GM19452 (cell line): ENCODE results near the gene RLN3.
"Not testable (repeated sequence)": the region's sequence is repeated elsewhere in the genome, so short reads cannot be mapped to it uniquely, and the experiment has no call there.

Source experiments
- ATAC-seq: cut with Tn5 transposase; IDR thresholded peaks from one replicate; pipeline ENCODE4 v1.9.1; 2021; ENCODE audit not compliant: unreplicated experiment

Gene RLN3

DNA sequence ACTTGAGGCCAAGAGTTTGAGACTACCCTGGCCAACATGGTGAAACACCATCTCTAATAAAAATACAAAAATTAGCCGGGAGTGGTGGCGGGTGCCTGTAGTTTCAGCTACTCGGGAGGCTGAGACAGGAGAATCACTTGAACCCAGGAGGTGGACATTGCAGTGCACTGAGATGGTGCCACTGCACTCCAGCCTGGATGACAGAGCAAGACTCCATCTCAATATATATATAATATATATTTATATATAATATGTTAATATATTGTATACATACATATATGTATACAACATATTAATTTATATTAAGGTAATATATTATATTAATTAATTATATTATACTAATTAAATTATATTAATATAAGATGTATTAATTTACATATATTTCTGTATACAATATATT lies 8.2 kb upstream of the RLN3 start:
- ATAC-seq = not testable (repeated sequence)

DNA sequence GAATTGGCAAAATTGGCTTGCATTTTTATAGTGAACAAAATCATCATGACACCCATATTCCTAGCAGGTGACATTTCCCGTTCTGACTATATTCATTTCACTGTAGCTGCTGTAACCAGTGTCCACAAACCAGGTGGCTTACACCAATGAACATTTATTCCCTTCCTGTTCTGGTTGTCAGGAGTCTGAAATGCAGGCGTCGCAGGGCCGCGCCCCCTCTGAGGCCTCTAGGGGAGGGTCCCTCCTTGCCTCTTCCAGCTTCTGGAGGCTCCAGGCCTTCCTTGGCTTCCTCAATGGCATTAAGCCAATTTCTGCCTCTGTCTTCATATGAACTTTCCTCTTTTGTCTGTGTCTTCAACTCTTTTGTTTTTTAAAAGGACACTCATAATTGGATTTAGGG lies 6.5 kb upstream of the RLN3 start:
- ATAC-seq = no peak

DNA sequence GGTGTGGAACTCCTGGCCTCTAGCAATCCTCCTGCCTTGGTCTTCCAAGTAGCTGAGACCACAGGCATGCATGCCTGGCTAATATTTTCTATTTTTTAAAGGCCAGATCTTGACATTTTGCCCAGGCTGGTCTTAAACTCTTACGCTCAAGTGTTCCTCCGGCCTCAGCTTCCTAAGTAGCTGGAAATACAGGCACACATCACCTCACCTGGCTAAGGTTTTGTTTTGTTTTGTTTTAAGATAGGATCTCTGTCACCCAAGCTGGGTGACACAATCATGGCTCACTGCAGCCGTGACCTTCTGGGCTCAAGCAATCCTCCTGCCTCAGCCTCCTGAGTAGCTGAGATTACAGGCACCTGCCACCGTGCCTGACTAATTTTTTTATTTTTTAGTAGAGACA lies 5.5 kb upstream of the RLN3 start:
- ATAC-seq = no peak

GRCh38 chr19:14023404-14024235 lies 4.3 kb upstream of the RLN3 start:
- ATAC-seq = no peak

GRCh38 chr19:14026652-14027192 lies 1.2 kb upstream of the RLN3 start:
- ATAC-seq = not testable (repeated sequence)

DNA sequence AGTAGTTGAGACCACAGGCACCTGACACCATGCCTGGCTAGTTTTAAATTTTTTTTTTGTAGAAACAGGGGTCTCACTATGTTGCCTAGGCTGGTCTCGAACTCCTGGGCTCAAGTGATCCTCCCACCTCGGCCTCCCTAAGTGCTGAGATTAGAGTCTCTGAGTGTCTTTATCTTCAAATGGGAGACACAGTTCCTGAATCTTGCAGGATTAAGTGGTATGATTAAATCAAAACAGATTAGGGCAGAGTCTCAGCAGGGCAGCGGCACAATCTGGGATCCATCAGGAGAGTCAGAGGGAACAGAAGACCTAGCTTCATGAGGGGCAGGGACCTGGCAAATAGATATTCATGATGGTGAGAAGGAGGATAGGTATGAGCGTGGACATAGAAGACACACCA lies 953 bp downstream of the RLN3 start:
- no peak for ATAC-seq

GRCh38 chr19:14030997-14031718 lies 3.2 kb downstream of the RLN3 start:
- ATAC-seq = no peak

DNA sequence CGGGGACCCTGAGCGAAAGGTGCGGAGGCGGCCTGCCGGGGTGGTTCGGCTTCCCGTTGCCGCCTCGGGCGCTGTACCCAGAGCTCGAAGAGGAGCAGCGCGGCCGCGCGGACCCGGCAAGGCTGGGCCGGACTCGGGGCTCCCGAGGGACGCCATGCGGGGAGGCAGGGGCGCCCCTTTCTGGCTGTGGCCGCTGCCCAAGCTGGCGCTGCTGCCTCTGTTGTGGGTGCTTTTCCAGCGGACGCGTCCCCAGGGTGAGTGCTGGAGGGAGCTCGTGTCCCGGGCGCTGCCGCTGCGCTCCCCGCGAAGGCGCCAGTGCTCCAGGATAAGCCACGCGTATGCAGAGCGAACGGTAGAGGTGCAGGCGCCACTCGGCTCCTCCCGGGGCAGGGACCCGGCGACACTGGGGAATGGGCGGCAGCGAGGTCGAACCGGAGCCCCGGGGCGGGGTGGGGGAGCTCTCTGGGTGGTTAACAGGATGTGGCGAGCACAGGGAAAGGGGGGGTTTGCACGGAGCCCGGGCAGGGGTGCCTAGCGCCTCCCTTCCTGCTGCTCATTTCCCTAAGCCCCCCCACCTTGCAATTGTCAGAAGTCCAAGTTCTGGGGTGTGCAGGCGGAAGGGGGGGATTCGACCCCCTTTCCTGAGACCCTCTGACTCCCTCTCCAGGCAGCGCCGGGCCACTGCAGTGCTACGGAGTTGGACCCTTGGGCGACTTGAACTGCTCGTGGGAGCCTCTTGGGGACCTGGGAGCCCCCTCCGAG lies 4.0 kb downstream of the RLN3 start, which contains the start of gene IL27RA:
Gene IL27RA, plus strand, starts transcription at position 44 of the 762 bp plus-strand sequence. Its CDS starts 111 bp downstream, at position 155.
- ATAC-seq = peak; percentile 55

GRCh38 chr19:14033946-14034345 lies 6.0 kb downstream of the RLN3 start:
- no peak for ATAC-seq

- ATAC-seq = not testable (repeated sequence)
These were observed 7.2 kb downstream of the RLN3 start for GRCh38 chr19:14035159-14035558.

GRCh38 chr19:14035706-14036105 lies 7.8 kb downstream of the RLN3 start:
- no peak for ATAC-seq

DNA sequence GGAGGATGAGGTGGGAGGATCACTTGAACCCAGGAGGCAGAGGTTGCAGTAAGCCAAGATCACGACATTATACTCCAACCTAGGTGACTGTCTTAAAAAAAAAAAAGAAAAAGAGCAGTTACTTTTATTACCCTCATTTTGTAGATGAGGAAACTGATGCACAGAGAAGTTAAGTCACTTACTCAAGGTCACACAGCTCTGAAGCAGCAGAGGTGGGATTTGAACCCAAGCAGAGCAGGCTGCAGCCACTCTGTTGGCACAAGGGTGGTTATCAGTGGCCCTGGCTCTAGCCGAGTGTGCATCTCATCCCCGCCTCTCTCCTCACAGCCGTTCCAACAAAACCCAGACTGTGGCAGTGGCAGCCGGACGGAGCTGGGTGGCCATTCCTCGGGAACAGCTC lies 11.2 kb downstream of the RLN3 start:
- ATAC-seq = no peak

GRCh38 chr19:14042659-14043608 lies 15.0 kb downstream of the RLN3 start:
- not testable (repeated sequence) for ATAC-seq

- not testable (repeated sequence) for ATAC-seq
These were observed 19.9 kb downstream of the RLN3 start for GRCh38 chr19:14047866-14048265.

- ATAC-seq = no peak
These were observed 20.6 kb downstream of the RLN3 start for GRCh38 chr19:14048443-14049153.

DNA sequence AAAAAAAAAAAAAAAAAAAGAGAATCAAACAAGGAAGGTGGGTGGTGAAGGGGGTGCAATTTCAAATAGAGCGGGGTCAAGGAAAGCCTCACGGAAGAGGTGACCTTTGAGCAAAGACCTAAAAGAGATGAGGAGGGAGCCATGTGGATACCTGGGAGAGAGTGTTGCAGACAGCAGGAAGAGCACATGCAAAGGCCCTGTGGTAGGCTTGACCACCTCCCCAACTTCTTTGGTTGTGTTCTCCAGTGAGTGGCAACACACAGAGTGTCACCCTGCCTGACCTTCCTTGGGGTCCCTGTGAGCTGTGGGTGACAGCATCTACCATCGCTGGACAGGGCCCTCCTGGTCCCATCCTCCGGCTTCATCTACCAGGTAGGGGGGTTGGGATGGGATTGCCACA lies 22.6 kb downstream of the RLN3 start:
- ATAC-seq = no peak

- not testable (repeated sequence) for ATAC-seq
These were observed 23.0 kb downstream of the RLN3 start for GRCh38 chr19:14050961-14051360.

DNA sequence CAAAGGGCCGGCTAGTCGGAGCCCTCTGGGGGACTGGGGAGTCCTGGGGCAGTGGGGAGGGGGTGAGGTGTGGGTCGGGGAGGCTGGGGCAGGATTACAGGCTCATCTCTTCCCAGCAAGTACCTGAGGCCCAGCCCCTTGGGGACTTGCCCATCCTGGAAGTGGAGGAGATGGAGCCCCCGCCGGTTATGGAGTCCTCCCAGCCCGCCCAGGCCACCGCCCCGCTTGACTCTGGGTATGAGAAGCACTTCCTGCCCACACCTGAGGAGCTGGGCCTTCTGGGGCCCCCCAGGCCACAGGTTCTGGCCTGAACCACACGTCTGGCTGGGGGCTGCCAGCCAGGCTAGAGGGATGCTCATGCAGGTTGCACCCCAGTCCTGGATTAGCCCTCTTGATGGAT lies 24.0 kb downstream of the RLN3 start:
- no peak for ATAC-seq

DNA sequence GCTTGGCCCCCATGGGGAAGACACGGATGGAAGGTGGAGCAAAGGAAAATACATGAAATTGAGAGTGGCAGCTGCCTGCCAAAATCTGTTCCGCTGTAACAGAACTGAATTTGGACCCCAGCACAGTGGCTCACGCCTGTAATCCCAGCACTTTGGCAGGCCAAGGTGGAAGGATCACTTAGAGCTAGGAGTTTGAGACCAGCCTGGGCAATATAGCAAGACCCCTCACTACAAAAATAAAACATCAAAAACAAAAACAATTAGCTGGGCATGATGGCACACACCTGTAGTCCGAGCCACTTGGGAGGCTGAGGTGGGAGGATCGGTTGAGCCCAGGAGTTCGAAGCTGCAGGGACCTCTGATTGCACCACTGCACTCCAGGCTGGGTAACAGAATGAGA lies 24.5 kb downstream of the RLN3 start:
- ATAC-seq = no peak
